Calu3 (cell line): ENCODE measurements around the gene SDC1. TPM values are rescaled to one million over a fixed set of nuclear protein-coding genes. Genes with fewer than 3 reads are reported as not detected.

Experiments used
- BruUV-seq: library from RNA; stranded (reverse); fragments of 400-500 nt; replicated peaks from 2 replicates; lab custom pipeline; 2021; lab: Mats Ljungman, UMichigan
- CTCF ChIA-PET: fragments of 300-600 bp; sonication (Branson Sonifier 250); formaldehyde crosslinking; loops from one replicate; lab custom pipeline; 2022; ENCODE audit warnings: antibody characterized with exemption; lab: Charles Lee
- DNase-seq: peaks from one replicate; pipeline ENCODE4 v3.0.0; 2022
- H3K27ac Mint-ChIP-seq: one replicate; pipeline ENCODE4 v1.8.0; 2022; ENCODE audit warnings: mixed read lengths; ENCODE audit not compliant: unreplicated experiment
- H3K27me3 Mint-ChIP-seq: one replicate; pipeline ENCODE4 v1.8.0; 2022; ENCODE audit warnings: mixed read lengths; ENCODE audit not compliant: unreplicated experiment
- H3K36me3 Mint-ChIP-seq: one replicate; pipeline ENCODE4 v1.8.0; 2022; ENCODE audit warnings: mild to moderate bottlenecking, moderate library complexity, mixed read lengths; ENCODE audit not compliant: insufficient read depth, unreplicated experiment
- H3K4me1 Mint-ChIP-seq: one replicate; pipeline ENCODE4 v1.8.0; 2022; ENCODE audit warnings: mild to moderate bottlenecking, low read depth, mixed read lengths; ENCODE audit not compliant: unreplicated experiment
- H3K4me3 Mint-ChIP-seq: one replicate; pipeline ENCODE4 v1.8.0; 2022; ENCODE audit warnings: mild to moderate bottlenecking, low read depth, moderate library complexity, mixed read lengths; ENCODE audit not compliant: unreplicated experiment
- H3K9me3 Mint-ChIP-seq: one replicate; pipeline ENCODE4 v1.8.0; 2022; ENCODE audit warnings: low read depth, mixed read lengths; ENCODE audit not compliant: unreplicated experiment
- intact Hi-C: fragments of 100-400 bp; cut with micrococcal nuclease; formaldehyde crosslinking; loops from one replicate; pipeline ENCODE4 v1.10.0; 2022; ENCODE audit not compliant: unreplicated experiment
- total RNA-seq: library from RNA; stranded (reverse); gene quantifications from 2 replicates; pipeline ENCODE4 v1.2.3, GENCODE V29; 2022
- TF ChIP-seq, protein P1 (sequence below): fragments of 200-600 bp; IDR thresholded peaks from one replicate; pipeline ENCODE4 v1.8.0; 2022; ENCODE audit warnings: antibody characterized with exemption; ENCODE audit not compliant: unreplicated experiment

SDC1 gene
- total RNA-seq, 1 experiment from 2014 or later = 118 TPM

DNA sequence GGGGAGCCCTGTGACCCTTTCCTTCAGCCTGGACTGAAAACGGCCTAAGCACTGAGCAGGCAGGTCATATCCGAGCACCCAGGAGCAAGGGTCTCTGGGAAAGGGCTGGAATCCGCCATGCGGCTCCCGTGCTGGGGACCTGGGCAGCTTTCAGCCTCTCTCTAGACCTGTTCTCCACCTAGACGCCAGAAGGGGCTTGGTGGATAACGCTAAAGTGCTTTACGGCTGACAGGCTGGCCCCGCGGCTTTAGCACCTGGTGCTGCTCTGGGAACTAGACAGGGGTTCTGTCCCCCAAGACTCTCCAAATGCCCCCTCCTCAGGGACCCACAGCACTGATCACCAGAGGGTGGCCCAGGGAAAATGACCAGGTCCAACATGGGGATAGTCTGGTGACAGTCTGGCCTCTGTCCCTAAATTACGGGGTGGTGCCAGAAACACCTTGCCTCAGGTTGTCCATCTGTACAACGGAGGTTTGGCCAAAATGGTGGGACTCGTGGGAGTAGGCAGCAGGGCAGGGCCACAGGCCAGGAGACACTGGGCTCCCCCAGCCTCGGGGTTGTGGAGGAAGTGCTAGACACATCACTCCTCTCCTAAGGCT, 13.0 kb downstream of the SDC1 start:
- Mint-ChIP-seq H3K4me3 (no peak overlapping the region), H3K36me3 (peaks cover 9% of the 10 kb centered on the region), H3K27me3 (no peaks in the 10 kb centered on the region), H3K9me3 (no peaks in the 10 kb centered on the region), H3K4me1 (peaks cover 32% of the 10 kb centered on the region), H3K27ac (no peak overlapping the region)
- no TSS peak for BruUV-seq
- intact Hi-C loops = no loop called here
- TF ChIP-seq, protein P1, sequence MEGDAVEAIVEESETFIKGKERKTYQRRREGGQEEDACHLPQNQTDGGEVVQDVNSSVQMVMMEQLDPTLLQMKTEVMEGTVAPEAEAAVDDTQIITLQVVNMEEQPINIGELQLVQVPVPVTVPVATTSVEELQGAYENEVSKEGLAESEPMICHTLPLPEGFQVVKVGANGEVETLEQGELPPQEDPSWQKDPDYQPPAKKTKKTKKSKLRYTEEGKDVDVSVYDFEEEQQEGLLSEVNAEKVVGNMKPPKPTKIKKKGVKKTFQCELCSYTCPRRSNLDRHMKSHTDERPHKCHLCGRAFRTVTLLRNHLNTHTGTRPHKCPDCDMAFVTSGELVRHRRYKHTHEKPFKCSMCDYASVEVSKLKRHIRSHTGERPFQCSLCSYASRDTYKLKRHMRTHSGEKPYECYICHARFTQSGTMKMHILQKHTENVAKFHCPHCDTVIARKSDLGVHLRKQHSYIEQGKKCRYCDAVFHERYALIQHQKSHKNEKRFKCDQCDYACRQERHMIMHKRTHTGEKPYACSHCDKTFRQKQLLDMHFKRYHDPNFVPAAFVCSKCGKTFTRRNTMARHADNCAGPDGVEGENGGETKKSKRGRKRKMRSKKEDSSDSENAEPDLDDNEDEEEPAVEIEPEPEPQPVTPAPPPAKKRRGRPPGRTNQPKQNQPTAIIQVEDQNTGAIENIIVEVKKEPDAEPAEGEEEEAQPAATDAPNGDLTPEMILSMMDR = no peak
- DNase-seq = no peak
- CTCF ChIA-PET = no interaction called here

DNA sequence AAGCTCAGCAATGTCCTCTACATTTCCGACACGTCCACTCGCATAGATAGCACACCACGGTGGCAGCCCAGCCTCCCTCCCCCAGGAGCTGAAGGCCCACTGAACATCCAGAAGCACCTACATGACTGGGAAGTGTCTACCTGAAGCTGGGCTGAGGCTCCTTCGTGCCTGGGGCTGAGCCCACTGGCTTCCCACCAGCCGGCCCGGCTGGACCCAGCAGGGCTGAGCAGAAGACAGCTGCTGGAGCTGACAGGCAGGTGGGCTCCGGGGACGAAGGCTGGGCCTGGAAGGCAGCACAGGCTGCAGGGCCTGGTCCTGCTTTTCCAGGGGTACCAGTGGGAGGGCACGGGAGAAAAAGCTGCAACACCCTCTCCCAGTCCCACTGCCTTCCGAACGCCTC, 13.5 kb downstream of the SDC1 start:
- Mint-ChIP-seq H3K4me3 (no peak overlapping the region), H3K9me3 (no peaks in the 10 kb centered on the region), H3K27ac (no peak overlapping the region), H3K4me1 (peaks cover 37% of the 10 kb centered on the region), H3K27me3 (no peaks in the 10 kb centered on the region), H3K36me3 (peaks cover 9% of the 10 kb centered on the region)
- CTCF ChIA-PET = interaction anchor here (1.1 kb wide), 1 partner anchor 14 kb away, joined by 3 read pairs; the partner anchor contains the start of gene SDC1
- DNase-seq = no peak
- intact Hi-C loops = no loop called here
- BruUV-seq = no TSS peak
- TF ChIP-seq, protein P1 = no peak

DNA sequence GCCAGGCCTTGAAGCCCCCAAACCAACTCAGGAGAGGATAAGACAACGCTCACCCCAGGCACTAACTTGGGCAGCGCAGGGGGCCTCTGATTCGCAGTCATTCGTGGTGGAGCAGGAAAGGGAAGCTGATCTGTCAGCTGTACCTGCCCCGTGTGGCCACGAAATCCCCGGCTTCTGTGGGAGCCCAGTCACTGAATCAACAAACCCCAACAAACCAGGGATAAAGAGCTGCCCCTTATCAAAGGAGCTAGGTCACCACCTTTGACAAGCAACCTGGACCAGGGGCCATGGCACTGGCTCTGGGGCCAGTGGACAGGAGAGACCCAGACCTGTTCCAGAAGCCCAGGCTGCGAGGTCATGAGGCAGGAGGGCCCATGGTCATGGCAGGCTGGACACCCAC, 14.5 kb downstream of the SDC1 start:
- no peak for DNase-seq
- CTCF ChIA-PET = interaction anchor here (0.8 to 2.0 kb wide), 4 partner anchors 15 to 133 kb away, joined by 3 to 6 read pairs (median 4); partner anchors contain the start of gene SDC1
- TF ChIP-seq, protein P1 = no peak
- no peaks in the 10 kb centered on the region for H3K27me3 Mint-ChIP-seq
- intact Hi-C loops = no loop called here
- no peak overlapping the region for H3K27ac Mint-ChIP-seq
- no peaks in the 10 kb centered on the region for H3K9me3 Mint-ChIP-seq
- H3K36me3 Mint-ChIP-seq = peaks cover 9% of the 10 kb centered on the region
- BruUV-seq = no TSS peak
- peaks cover 42% of the 10 kb centered on the region for H3K4me1 Mint-ChIP-seq
- H3K4me3 Mint-ChIP-seq = no peak overlapping the region

DNA sequence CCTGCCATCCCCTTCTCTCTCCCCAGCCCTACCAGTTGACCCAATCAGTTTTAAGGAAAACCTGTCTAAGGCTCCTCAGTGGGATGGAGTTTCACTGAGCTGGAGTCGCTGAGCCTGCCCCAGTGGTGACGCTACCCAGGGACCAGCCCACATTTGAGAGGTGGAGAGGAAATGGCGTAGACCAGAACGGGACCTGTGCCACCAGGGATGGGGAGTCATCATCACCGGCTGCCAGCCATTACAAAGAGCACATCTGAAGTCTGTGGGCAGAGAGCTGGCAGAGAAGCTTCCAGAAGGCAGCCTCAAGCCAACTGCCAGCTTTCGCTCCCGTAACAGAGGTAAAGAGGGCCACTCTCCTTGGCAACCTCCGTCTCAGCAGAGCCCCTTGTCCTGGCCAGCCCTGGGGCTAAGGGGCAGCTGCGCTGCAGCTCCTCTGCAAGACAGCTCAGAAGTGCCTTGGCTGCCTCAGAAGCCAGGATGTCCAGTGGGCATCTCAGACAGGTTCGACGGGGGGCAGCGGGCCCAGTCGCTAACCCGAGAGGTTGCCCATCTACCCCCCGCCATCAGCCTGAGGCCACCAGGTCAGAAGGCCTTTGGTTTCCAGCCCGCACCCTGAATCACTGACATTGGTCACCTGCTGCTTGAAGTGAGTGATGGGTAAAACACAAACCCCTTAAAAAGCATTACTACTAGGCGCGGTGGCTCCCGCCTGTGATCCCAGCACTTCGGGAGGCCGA, 15.4 kb downstream of the SDC1 start:
- Mint-ChIP-seq H3K27me3 (no peaks in the 10 kb centered on the region), H3K9me3 (no peaks in the 10 kb centered on the region), H3K4me3 (no peak overlapping the region), H3K27ac (no peak overlapping the region), H3K4me1 (peaks cover 42% of the 10 kb centered on the region), H3K36me3 (peaks cover 12% of the 10 kb centered on the region)
- DNase-seq = no peak
- intact Hi-C loops = no loop called here
- TF ChIP-seq, protein P1 = no peak
- BruUV-seq = no TSS peak
- CTCF ChIA-PET = interaction anchor here (0.8 to 2.0 kb wide), 4 partner anchors 11 to 134 kb away, joined by 3 to 6 read pairs (median 4); partner anchors contain the start of gene SDC1
